ENCODE measurements around the gene IGLON5.

IGLON5 gene

DNA sequence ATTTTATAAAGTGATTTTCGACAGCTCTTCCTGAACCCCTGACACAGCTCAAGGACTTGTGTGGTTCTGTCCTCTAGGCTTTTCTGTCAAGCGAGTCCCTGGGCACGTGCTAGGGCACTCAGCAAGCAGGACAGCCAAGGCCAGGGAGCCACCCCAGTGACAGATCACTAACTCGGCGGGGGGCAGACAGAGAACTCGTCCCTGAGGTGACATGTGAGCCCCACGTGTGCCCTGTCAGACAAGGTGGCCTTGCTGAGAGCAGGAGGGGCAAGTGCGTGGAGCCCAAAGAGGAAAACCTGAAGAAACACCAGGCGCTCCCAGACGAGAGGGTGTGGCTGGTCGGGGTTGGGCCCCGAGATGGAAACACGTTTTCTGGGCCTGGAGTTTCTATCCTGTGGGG is 49.8 kb downstream of the IGLON5 start:
- in situ Hi-C loops (cut with MboI; ENCODE audit: low sequenced_read_pairs) = no loop called here

- in situ Hi-C loops (cut with MboI; ENCODE audit: low sequenced_read_pairs) = no loop called here
Measured at GRCh38 chr19:51364200-51365106, 53.0 kb downstream of the IGLON5 start.

DNA sequence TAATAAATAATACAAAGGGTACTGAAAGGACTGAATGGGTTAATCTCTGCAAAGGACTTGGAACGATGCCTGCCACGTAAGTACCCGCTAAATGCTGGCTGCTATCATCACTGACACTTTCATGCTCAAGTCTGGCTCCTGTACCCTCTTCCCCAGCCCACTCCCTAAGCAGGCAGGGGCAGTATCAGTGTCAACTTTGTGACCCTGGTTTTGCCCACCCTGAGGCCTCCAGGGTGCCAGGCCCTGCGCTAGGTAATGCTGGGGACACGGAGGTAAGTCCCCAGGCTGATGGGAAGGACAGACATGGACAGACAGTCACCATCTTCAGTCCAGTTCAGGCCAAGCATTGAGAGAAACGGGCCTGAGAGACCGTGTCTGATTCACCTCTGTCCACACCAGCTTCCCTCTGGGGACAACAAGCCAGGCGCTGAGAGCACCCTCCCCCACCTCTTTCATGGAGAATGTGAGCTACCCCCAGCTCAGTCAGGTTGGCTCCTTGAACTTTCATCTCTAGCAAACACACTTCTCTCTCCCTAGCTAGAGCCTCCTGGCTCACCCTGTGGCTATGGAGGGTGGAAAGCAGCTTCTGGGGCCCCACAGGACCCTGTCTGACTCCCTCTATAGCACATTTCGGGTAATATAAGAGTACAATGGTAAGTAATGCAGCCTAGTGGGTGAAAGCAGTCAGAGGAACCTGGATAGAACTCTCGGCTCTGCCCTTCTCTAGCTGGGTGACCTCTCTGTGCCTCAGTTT is 53.9 kb downstream of the IGLON5 start:
- in situ Hi-C loops (cut with MboI; ENCODE audit: low sequenced_read_pairs) = no loop called here

DNA sequence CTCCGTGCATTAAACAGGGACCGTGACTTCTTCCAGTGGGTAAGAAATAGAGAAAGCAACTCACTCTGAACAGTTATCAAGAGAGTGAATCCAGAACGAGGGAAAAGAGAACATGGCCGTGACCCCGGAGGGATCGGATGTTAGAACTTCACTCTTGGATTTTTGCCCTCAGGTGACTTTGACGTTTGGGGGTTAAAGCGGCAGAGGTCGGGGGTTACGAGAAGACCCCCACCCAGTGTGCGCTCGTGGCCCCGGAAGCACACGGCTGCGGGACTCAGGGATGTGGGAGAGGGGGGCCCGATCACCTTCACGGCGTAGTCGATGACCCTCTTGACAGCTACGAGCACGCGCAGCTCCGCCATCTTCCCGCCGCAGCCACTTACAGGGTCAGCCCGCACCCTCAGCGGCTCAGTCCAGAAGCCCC is 54.5 kb downstream of the IGLON5 start, which contains the start of gene ETFB:
Gene ETFB, minus strand, starts transcription at position 424 of the 424 bp plus-strand sequence. Its CDS starts 62 bp downstream, at position 362.
- in situ Hi-C loops (cut with MboI; ENCODE audit: low sequenced_read_pairs) = no loop called here

GRCh38 chr19:51366389-51367254 is 55.2 kb downstream of the IGLON5 start:
- in situ Hi-C loops (cut with MboI; ENCODE audit: low sequenced_read_pairs) = no loop called here

GRCh38 chr19:51367255-51367564 is 55.8 kb downstream of the IGLON5 start:
- in situ Hi-C loops (cut with MboI; ENCODE audit: low sequenced_read_pairs) = no loop called here

- in situ Hi-C loops (cut with MboI; ENCODE audit: low sequenced_read_pairs) = no loop called here
Measured at GRCh38 chr19:51367565-51368365, 56.3 kb downstream of the IGLON5 start.

GRCh38 chr19:51368366-51369282 is 57.2 kb downstream of the IGLON5 start, which contains the start of gene CLDND2:
TSS of gene CLDND2 (minus strand) at chr19:51369003. CDS start at chr19:51368577, 426 bp downstream.
- in situ Hi-C loops (cut with MboI; ENCODE audit: low sequenced_read_pairs) = no loop called here

DNA sequence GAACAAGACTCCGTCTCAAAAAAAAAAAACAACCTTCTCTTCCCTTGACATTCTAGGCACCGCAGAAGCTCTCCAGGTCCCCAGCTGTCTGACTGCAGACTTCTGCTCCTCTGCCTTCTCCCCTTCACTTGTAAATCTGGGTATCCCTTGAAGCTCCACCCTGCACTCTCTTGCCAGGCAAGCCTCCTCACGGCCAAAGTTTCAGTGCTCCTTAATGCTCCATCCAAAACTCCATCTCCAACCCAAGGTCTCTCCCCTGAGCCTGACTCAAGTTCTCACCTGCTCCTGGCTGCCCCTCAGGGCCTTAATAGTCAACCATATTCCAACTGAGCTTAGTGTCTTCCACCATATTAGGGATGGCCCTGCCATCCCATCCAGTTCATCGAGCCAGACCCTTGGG is 58.8 kb downstream of the IGLON5 start:
- in situ Hi-C loops (cut with MboI; ENCODE audit: low sequenced_read_pairs) = no loop called here

- in situ Hi-C loops (cut with MboI; ENCODE audit: low sequenced_read_pairs) = no loop called here
Measured at GRCh38 chr19:51371186-51371690, 59.8 kb downstream of the IGLON5 start.

DNA sequence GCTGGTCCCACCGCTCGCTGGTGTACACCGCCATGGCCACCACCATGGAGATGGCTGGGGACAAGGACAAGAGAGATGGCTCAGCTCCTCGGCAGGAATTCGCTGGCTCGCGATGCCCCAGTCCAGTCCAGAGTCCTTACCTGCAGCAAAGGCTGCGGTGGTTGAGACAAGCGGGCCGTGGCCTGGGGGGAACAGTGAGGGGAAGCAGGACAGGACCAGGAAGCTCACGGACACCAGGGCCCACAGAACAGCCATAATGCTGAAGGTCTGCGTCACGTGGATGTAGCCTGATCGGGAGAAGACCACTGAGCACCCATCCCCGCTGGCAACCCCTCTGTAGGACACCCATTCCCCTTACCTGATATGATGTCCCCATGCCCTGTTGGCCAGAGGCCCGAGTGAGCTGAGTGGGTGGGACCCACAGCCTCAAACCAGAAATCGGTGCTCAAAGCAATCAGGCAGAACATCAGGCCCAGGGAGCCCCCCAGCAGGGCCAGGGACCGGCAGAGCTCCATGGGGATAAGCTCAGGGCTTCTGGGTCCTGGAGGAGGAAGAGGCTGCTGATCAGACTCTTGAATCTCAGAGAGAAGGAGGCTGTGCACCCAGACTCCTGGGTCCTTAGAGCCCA is 60.7 kb downstream of the IGLON5 start:
- in situ Hi-C loops (cut with MboI; ENCODE audit: low sequenced_read_pairs) = no loop called here

- in situ Hi-C loops (cut with MboI; ENCODE audit: low sequenced_read_pairs) = no loop called here
Measured at GRCh38 chr19:51372649-51373504, 61.4 kb downstream of the IGLON5 start, which contains the start of gene NKG7. TSS of gene NKG7 (minus strand) at chr19:51372654. CDS start at chr19:51372535, 119 bp downstream.

- in situ Hi-C loops (cut with MboI; ENCODE audit: low sequenced_read_pairs) = no loop called here
Measured at GRCh38 chr19:51375504-51376221, 64.2 kb downstream of the IGLON5 start.

DNA sequence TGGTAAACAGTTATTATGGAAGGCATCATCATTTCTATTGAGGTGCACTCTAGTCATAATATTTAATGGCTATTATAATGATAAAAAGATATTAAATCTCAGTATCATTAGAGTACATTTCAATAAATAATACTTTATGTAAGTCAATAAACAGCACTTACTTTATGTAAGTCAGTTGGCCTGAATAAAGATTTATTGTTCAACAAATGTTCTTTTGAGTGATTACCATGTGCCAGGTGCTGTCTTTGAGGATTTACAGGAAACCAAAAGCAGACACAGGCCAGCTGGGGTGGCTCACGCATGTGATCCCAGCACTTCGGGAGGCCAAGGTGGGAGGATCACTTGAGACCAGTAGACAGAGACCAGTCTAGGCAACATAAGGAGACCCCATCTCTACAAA is 66.0 kb downstream of the IGLON5 start:
- in situ Hi-C loops (cut with MboI; ENCODE audit: low sequenced_read_pairs) = no loop called here

GRCh38 chr19:51380379-51380778 is 68.9 kb downstream of the IGLON5 start:
- in situ Hi-C loops (cut with MboI; ENCODE audit: low sequenced_read_pairs) = no loop called here
